NT2/D1 (cell line): ENCODE data around the gene IFRD2.

Source experiments
- SUZ12 ChIP-seq: IDR thresholded peaks from 2 replicates; pipeline ENCODE4 v1.6.1; 2011; ENCODE audit not compliant: insufficient read length, insufficient read depth; ENCODE audit errors: extremely low read depth
- ZNF274 ChIP-seq: IDR thresholded peaks from 2 replicates; pipeline ENCODE4 v1.6.1; 2011; ENCODE audit warnings: mild to moderate bottlenecking, low read depth, low read length

GRCh38 chr3:50270422-50271224, 21.6 kb downstream of the IFRD2 start:
- TF ChIP-seq SUZ12 (no peak), ZNF274 (no peak)
